KMS-11 (cell line): Measurements from ENCODE around the gene PAPPA2.
"Not testable (repeated sequence)": the region's sequence is repeated elsewhere in the genome, so short reads cannot be mapped to it uniquely, and the experiment has no call there.

ENCODE experiments used
- H2AFZ ChIP-seq: fragments of 200-600 bp; sonication (generic); 2 replicates; pipeline ENCODE4 v1.6.1; 2016; ENCODE audit warnings: antibody characterized with exemption, mixed run types, low read depth
- H3K27ac ChIP-seq: fragments of 200-600 bp; sonication (generic); 2 replicates; pipeline ENCODE4 v1.6.1; 2016; ENCODE audit warnings: mild to moderate bottlenecking, mixed run types
- H3K27me3 ChIP-seq: fragments of 200-600 bp; sonication (generic); 2 replicates; pipeline ENCODE4 v1.6.1; 2017; ENCODE audit warnings: mild to moderate bottlenecking, low read depth, mixed run types, moderate library complexity; ENCODE audit not compliant: insufficient read depth
- H3K36me3 ChIP-seq: fragments of 200-600 bp; sonication (generic); 2 replicates; pipeline ENCODE4 v1.6.1; 2017; ENCODE audit warnings: mild to moderate bottlenecking, mixed run types; ENCODE audit not compliant: insufficient read depth
- H3K4me1 ChIP-seq: fragments of 200-600 bp; sonication (generic); 2 replicates; pipeline ENCODE4 v1.6.1; 2016; ENCODE audit warnings: mild to moderate bottlenecking, low read depth, mixed run types; ENCODE audit not compliant: poor library complexity, severe bottlenecking
- H3K4me2 ChIP-seq: fragments of 200-600 bp; sonication (generic); 2 replicates; pipeline ENCODE4 v1.7.0; 2016; ENCODE audit warnings: mild to moderate bottlenecking, mixed run types
- H3K4me3 ChIP-seq: fragments of 200-600 bp; sonication (generic); IDR thresholded peaks from 2 replicates; pipeline ENCODE4 v1.6.1; 2017; ENCODE audit warnings: low read depth, low read length, mixed read lengths; ENCODE audit not compliant: insufficient read depth
- H3K79me2 ChIP-seq: fragments of 200-600 bp; sonication (generic); 2 replicates; pipeline ENCODE4 v1.6.1; 2016; ENCODE audit warnings: low read depth, mixed run types; ENCODE audit not compliant: insufficient read depth
- H3K9ac ChIP-seq: fragments of 200-600 bp; sonication (generic); 2 replicates; pipeline ENCODE4 v1.6.1; 2016; ENCODE audit warnings: mild to moderate bottlenecking, mixed run types
- H4K20me1 ChIP-seq: fragments of 200-600 bp; sonication (generic); 2 replicates; pipeline ENCODE4 v1.6.1; 2016; ENCODE audit warnings: mild to moderate bottlenecking, mixed run types; ENCODE audit not compliant: insufficient read depth
- TF ChIP-seq, protein P1 (sequence below): fragments of 200-600 bp; sonication (generic); conservative IDR thresholded peaks from 2 replicates; pipeline ENCODE4 v1.6.1; 2017; ENCODE audit warnings: low read depth, mild to moderate bottlenecking, antibody characterized with exemption, low read length, moderate library complexity, mixed read lengths

PAPPA2 gene

DNA sequence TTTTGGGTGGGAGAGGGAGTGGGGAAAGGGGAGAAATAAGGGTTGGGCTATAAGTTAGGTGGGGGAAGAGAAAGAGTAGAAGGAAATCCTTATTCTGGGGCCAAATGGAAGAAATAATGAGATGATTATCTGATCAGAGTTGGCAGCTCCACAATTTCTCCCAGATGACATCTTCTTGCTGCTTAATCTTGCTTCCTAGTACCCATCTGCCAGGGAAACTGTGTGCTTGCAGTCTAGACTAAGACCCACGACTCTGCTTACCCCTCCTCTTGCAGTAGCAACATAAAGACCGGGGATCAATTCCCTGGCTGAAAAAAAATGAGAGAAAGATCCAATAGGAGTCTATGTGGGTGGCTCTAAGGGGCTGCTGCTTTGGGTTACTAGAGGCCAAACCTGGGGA lies 95.6 kb downstream of the PAPPA2 start:
- H3K4me3 ChIP-seq: no peak overlapping the region
- H3K4me1 ChIP-seq: peaks cover 7% of the 10 kb centered on the region
- no peaks in the 10 kb centered on the region for H3K36me3 ChIP-seq
- H3K27me3 ChIP-seq: no peaks in the 10 kb centered on the region
- H4K20me1 ChIP-seq: no peaks in the 10 kb centered on the region
- H3K27ac ChIP-seq: no peak overlapping the region
- no peaks in the 10 kb centered on the region for H3K79me2 ChIP-seq
- H3K9ac ChIP-seq: no peak overlapping the region
- no peak overlapping the region for H2AFZ ChIP-seq
- TF ChIP-seq, protein P1, sequence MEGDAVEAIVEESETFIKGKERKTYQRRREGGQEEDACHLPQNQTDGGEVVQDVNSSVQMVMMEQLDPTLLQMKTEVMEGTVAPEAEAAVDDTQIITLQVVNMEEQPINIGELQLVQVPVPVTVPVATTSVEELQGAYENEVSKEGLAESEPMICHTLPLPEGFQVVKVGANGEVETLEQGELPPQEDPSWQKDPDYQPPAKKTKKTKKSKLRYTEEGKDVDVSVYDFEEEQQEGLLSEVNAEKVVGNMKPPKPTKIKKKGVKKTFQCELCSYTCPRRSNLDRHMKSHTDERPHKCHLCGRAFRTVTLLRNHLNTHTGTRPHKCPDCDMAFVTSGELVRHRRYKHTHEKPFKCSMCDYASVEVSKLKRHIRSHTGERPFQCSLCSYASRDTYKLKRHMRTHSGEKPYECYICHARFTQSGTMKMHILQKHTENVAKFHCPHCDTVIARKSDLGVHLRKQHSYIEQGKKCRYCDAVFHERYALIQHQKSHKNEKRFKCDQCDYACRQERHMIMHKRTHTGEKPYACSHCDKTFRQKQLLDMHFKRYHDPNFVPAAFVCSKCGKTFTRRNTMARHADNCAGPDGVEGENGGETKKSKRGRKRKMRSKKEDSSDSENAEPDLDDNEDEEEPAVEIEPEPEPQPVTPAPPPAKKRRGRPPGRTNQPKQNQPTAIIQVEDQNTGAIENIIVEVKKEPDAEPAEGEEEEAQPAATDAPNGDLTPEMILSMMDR: no peak
- no peak overlapping the region for H3K4me2 ChIP-seq

DNA sequence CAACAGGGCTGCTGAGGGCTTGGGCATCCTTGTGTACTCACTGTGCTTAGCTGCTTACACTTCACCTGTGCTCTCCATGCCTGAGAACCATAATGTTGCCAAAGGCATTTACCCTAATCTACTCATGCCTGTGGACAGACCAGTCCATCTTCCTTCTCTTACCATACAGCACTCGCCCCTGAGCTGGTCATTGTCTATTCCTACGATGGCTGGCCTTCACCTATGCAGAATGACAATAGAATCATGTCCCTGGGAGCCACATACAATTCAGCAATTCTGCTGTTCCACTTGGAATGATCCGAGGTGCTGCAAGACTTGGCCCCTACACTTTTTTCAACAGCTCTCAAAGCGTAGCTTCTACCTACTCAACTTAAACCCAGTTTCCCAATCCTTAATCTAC lies 96.5 kb downstream of the PAPPA2 start:
- Histone ChIP-seq H3K4me1 (peaks cover 7% of the 10 kb centered on the region), H3K36me3 (no peaks in the 10 kb centered on the region), H3K4me3 (no peak overlapping the region), H2AFZ (no peak overlapping the region), H3K27ac (no peak overlapping the region), H3K79me2 (no peaks in the 10 kb centered on the region), H3K9ac (no peak overlapping the region), H3K4me2 (no peak overlapping the region), H3K27me3 (no peaks in the 10 kb centered on the region), H4K20me1 (no peaks in the 10 kb centered on the region)
- TF ChIP-seq, protein P1: no peak

DNA sequence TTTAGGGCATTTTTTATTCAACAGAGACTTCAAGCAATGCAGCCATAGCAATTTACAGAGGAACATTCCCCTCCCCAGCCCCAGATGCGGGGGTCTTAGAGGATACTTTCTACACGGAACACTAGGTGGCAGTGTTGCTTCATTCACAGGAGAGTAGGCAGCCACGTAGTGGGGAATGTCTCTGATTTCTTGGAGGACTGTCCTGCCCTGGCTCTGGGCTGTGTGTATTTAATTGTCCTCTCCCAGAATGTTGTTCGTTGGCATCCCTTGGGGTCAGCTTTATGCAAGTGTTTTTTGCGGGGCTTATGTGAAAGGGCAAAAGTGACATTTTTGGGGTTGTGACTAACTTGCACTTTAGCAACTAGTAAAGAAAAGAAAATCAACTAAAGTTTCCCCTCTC lies 96.9 kb downstream of the PAPPA2 start:
- Histone ChIP-seq H3K4me1 (peaks cover 7% of the 10 kb centered on the region), H3K27ac (no peak overlapping the region)

DNA sequence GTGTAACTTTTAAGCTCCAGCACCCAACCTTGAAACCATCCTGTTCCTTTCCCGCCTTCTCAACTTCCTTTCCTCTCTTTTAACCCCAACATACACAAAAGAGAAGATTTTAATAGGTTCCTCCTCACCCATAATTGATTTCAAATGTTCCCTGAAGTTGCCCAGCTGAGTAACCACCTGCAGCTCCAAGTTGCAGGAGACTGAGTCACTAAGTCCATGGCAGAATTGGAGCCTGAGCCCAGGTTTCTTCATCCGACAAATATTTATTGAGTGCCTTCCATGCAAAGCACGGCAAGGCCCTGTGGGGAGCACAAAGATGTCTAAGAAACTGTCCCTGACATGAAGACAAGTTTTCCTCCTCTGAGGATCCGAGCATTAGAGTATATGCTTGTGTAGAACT lies 97.7 kb downstream of the PAPPA2 start:
- Histone ChIP-seq H3K27ac (no peak overlapping the region), H3K36me3 (no peaks in the 10 kb centered on the region), H3K4me2 (no peak overlapping the region), H2AFZ (no peak overlapping the region), H4K20me1 (no peaks in the 10 kb centered on the region), H3K4me3 (no peak overlapping the region), H3K27me3 (no peaks in the 10 kb centered on the region), H3K79me2 (no peaks in the 10 kb centered on the region), H3K4me1 (peaks cover 7% of the 10 kb centered on the region), H3K9ac (no peak overlapping the region)
- TF ChIP-seq, protein P1: no peak

More for the DNA sequence above, 96.9 kb downstream of the PAPPA2 start:
- no peaks in the 10 kb centered on the region for H3K27me3 ChIP-seq
- H4K20me1 ChIP-seq: no peaks in the 10 kb centered on the region
- H2AFZ ChIP-seq: no peak overlapping the region
- TF ChIP-seq, protein P1: peak; percentile 100
- no peak overlapping the region for H3K9ac ChIP-seq
- no peaks in the 10 kb centered on the region for H3K36me3 ChIP-seq
- H3K79me2 ChIP-seq: no peaks in the 10 kb centered on the region
- no peak overlapping the region for H3K4me3 ChIP-seq
- no peak overlapping the region for H3K4me2 ChIP-seq

DNA sequence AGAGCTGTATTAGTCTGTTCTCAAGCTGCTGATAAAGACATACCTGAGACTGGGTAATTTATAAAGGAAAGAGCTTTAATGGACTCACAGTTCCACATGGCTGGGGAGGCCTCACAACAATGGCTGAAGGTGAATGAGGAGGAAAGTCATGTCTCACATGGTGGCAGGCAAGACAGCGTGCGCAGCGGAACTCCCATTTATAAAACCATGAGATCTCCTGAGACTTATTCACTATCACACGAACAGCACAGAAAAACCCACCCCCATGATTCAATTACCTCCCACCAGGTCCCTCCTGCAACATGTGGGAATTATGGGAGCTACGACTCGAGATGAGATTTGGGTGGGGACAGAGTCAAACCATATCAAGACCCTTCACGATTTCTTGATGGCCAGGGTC lies 98.8 kb downstream of the PAPPA2 start:
- not testable (repeated sequence) for H3K4me1 ChIP-seq, H3K9ac ChIP-seq, H4K20me1 ChIP-seq, H3K27ac ChIP-seq, H2AFZ ChIP-seq, H3K36me3 ChIP-seq, H3K27me3 ChIP-seq, H3K79me2 ChIP-seq, H3K4me3 ChIP-seq, H3K4me2 ChIP-seq
